ENCODE data around the gene TAGLN2. TPM values are rescaled to one million over a fixed set of nuclear protein-coding genes. Genes with fewer than 3 reads are reported as not detected.

The TAGLN2 gene
- total and polyA plus RNA-seq, 10 of the 15 experiments (the other 5 are each of a cell fraction or from before 2014, with no cell fraction given), result 155 to 611 (median 363) TPM

DNA sequence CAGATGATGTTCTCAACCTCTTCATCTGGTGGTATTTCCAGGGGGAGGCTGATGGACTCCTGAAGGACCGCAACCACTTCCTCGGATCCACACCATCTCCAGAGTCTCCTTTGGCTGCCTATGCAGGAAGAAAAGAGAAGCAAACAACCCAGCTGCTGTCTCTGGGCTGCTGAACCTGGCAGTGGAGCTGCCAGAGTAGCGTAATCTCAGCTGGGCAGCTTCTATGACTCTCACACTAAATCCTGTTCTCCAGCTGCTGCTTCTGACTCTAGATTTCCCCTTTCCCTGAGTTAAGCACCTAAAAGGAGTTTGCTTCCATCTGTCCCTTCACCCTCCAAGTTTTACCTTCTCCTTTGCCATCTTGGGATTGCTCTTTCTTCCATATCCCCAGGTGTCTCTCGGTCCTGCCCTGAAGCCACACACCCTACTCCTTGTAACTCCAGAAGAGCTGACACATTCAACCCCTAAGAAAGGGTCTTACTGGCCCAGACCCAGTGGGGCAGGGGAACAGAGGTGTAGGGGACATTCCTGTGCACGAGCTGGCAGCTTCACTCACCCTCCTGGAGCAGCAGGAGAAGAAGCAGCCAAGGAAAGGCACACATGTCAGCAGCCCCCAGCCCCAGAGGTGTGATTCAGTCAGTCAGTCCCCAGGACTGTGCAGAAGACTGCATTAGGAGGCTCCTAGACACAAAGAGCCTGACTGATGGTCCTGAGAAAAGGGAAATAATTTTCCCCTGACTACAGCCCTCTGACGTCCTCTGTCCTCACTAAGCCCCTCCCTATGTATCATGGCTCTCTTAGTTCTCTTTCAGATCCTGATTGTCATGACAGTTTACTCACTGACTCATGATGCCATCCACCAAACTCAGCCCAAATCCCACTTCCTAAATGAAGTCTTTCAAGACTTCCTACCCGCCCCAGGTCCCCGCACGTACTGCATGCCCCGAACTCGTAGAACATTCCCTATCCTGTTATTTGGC, 28.5 kb upstream of the TAGLN2 start, which contains the start of gene SLAMF9:
Gene SLAMF9, minus strand, starts transcription at position 702 of the 980 bp plus-strand sequence. Its CDS starts 100 bp downstream, at position 602.
- H3K27me3 ChIP-seq (replicated peaks in 1 of 2; ENCODE audit: control insufficient read depth in 2 of 2, insufficient read depth in 2 of 2, low read length in 1 of 2), result peaks cover 0 to 4% of the 10 kb centered on the region in 2 experiments; a peak in 2 of 4 replicates
- H3K9me3 ChIP-seq (replicated peaks; ENCODE audit: control insufficient read depth, insufficient read depth, low read length), result no peaks in the 10 kb centered on the region
- intact Hi-C loops (cut with micrococcal nuclease; ENCODE audit: unreplicated experiment) (no loop called here), in situ Hi-C loops (cut with MboI) (no loop called here)
- RAD21 ChIA-PET (ENCODE audit: unreplicated experiment), result no interaction called here
- H3K9ac ChIP-seq (ENCODE audit: control insufficient read depth, insufficient read depth, low read length), result no peak within 1 kb of the TSS
- no peak for TF ChIP-seq SUPT20H (IDR thresholded peaks at IDR 0.05; ENCODE audit: borderline replicate concordance, control insufficient read depth, low read depth, low read length)
- no peak for TF ChIP-seq ZNF274 (IDR thresholded peaks at IDR 0.05; ENCODE audit: insufficient read depth, insufficient read length)
- no peak for TF ChIP-seq MTA2 (IDR thresholded peaks at IDR 0.05; ENCODE audit: low read depth)
- no peak for TF ChIP-seq NR2F1 (conservative IDR thresholded peaks at IDR 0.05)
- TF ChIP-seq MXI1 (IDR thresholded peaks at IDR 0.05; ENCODE audit: low read depth, low read length), result no peak
- TF ChIP-seq DPF2 (IDR thresholded peaks at IDR 0.05), result no peak
- no peak for TF ChIP-seq ZNF217 (IDR thresholded peaks at IDR 0.05)
- no peak for TF ChIP-seq BACH1 (IDR thresholded peaks at IDR 0.05; ENCODE audit: borderline replicate concordance)
- TF ChIP-seq CBFB (IDR thresholded peaks at IDR 0.05; ENCODE audit: low read depth), result no peak
- no peak for TF ChIP-seq POLR2AphosphoS2 (IDR thresholded peaks at IDR 0.05; ENCODE audit: low read depth, low read length)
- no peak for TF ChIP-seq RCOR1 (conservative IDR thresholded peaks at IDR 0.05; ENCODE audit: low read depth, low read length)
- no peak for TF ChIP-seq WRNIP1 (IDR thresholded peaks at IDR 0.05; ENCODE audit: borderline replicate concordance, low read depth, low read length)
- TF ChIP-seq KDM1A (IDR thresholded peaks at IDR 0.05; ENCODE audit: borderline replicate concordance), result no peak
- TF ChIP-seq MYB (IDR thresholded peaks at IDR 0.05; ENCODE audit: borderline replicate concordance, low read depth, low read length), result no peak
- no peak for TF ChIP-seq KAT2A (conservative IDR thresholded peaks at IDR 0.05; ENCODE audit: control insufficient read depth, low read depth, low read length)
- no peak for TF ChIP-seq NRF1 (conservative IDR thresholded peaks at IDR 0.05; ENCODE audit: low read depth, low read length)
- no peak within 1 kb of the TSS for H3K4me3 ChIP-seq
- H3K4me1 ChIP-seq (ENCODE audit: control insufficient read depth, insufficient read depth, low read length), result peaks cover 5% of the 10 kb centered on the region
- DNase-seq (ENCODE audit: low read depth, low spot score) (no peak), FAIRE-seq (no peak), ATAC-seq (no peak)
- H2AFZ ChIP-seq (ENCODE audit: control insufficient read depth, low read depth, low read length), result no peak within 1 kb of the TSS
- no peak within 1 kb of the TSS for H3K27ac ChIP-seq (ENCODE audit: control insufficient read depth, insufficient read depth)
- H3K79me2 ChIP-seq (ENCODE audit: control insufficient read depth, insufficient read depth, low read length), result no peaks in the 10 kb centered on the region
- WGBS (ENCODE audit: insufficient coverage, insufficient replicate concordance, low lambda C conversion rate, missing lambda C conversion rate), result 15% methylated on average over 11 of the region's 11 CpGs
- no TSS peak for BruUV-seq (replicated peaks)
- no peaks in the 10 kb centered on the region for H4K20me1 ChIP-seq (ENCODE audit: control insufficient read depth, insufficient read depth)
- POLR2A ChIA-PET, result no interaction called here
- no peak within 1 kb of the TSS for H3K4me2 ChIP-seq (ENCODE audit: control insufficient read depth, insufficient read depth)
- no peaks in the 10 kb centered on the region for H3K36me3 ChIP-seq (ENCODE audit: control insufficient read depth in 2 of 2, insufficient read depth in 2 of 2, low read length in 1 of 2)
- CTCF ChIA-PET, result interaction anchor here (1.2 to 2.8 kb wide), 3 partner anchors 13 to 61 kb away, joined by 3 to 22 read pairs (median 4); no protein-coding TSS in a partner anchor
- SMC1A ChIA-PET (ENCODE audit: uncharacterized antibody, unreplicated experiment), result interaction anchor here (0.6 to 3.1 kb wide), 4 partner anchors 29 to 196 kb away, joined by 3 to 11 read pairs (median 4); no protein-coding TSS in a partner anchor

Data from GM12878 (cell line).